HL-60 (cell line): Measurements from ENCODE around the gene LINC01488.

Experiments
- DNase-seq, 2 experiments: peaks; one replicate each; pipeline ENCODE4 v3.0.0-alpha.2; 2010 to 2020; ENCODE audit warnings: low read depth in 1 of 2, low spot score in 1 of 2
- H3K27ac ChIP-seq: fragments of 250-450 bp; sonication (Bioruptor Pico); replicated peaks from 2 replicates; pipeline ENCODE4 v1.5.1; 2020; ENCODE audit warnings: mild to moderate bottlenecking, moderate library complexity
- H3K27me3 ChIP-seq: fragments of 250-450 bp; sonication (Bioruptor Pico); 2 replicates; pipeline ENCODE4 v1.5.1; 2021; ENCODE audit warnings: mild to moderate bottlenecking, moderate library complexity; ENCODE audit not compliant: insufficient read depth, poor library complexity, severe bottlenecking
- H3K4me3 ChIP-seq: replicated peaks from 2 replicates; pipeline ENCODE4 v1.5.1; 2011; ENCODE audit warnings: mild to moderate bottlenecking, control low read depth, low read length; ENCODE audit not compliant: insufficient read depth
- CTCF ChIP-seq: IDR thresholded peaks from one replicate; pipeline ENCODE4 v1.5.1; 2011; ENCODE audit warnings: low read length, control low read depth, inconsistent platforms; ENCODE audit not compliant: insufficient read depth
- GABPA ChIP-seq: IDR thresholded peaks from 2 replicates; pipeline ENCODE4 v1.6.1; 2012; ENCODE audit warnings: low read depth
- POLR2AphosphoS5 ChIP-seq: IDR thresholded peaks from 2 replicates; pipeline ENCODE4 v1.6.1; 2012; ENCODE audit warnings: low read depth
- REST ChIP-seq: IDR thresholded peaks from 2 replicates; pipeline ENCODE4 v1.6.1; 2012; ENCODE audit warnings: low read depth; ENCODE audit not compliant: insufficient replicate concordance
- SPI1 ChIP-seq: IDR thresholded peaks from 2 replicates; pipeline ENCODE4 v1.6.1; 2012; ENCODE audit warnings: low read depth, mild to moderate bottlenecking, borderline replicate concordance

Gene LINC01488

GRCh38 chr11:69437876-69438205 lies 43.6 kb upstream of the LINC01488 start:
- H3K4me3 ChIP-seq = no peak overlapping the region
- H3K27ac ChIP-seq = no peak overlapping the region
- no peak for TF ChIP-seq POLR2AphosphoS5
- TF ChIP-seq CTCF = no peak
- no peak for TF ChIP-seq GABPA
- no peak for TF ChIP-seq SPI1
- no peak for TF ChIP-seq REST
- H3K27me3 ChIP-seq = no peaks in the 10 kb centered on the region
- DNase-seq = no peak

GRCh38 chr11:69438286-69438920 lies 43.1 kb upstream of the LINC01488 start:
- H3K27ac ChIP-seq = no peak overlapping the region
- no peak for TF ChIP-seq CTCF
- TF ChIP-seq GABPA = no peak

GRCh38 chr11:69439127-69439526 lies 42.3 kb upstream of the LINC01488 start:
- TF ChIP-seq POLR2AphosphoS5 = no peak
- no peak for TF ChIP-seq SPI1
- no peak for TF ChIP-seq REST
- TF ChIP-seq GABPA = no peak
- Histone ChIP-seq H3K4me3 (no peak overlapping the region), H3K27ac (no peak overlapping the region), H3K27me3 (no peaks in the 10 kb centered on the region)
- no peak for DNase-seq

More at GRCh38 chr11:69438286-69438920, 43.1 kb upstream of the LINC01488 start:
- no peaks in the 10 kb centered on the region for H3K27me3 ChIP-seq
- no peak for DNase-seq
- H3K4me3 ChIP-seq = no peak overlapping the region

- TF ChIP-seq POLR2AphosphoS5 (no peak), SPI1 (no peak), REST (no peak), CTCF (no peak), GABPA (no peak)
- no peaks in the 10 kb centered on the region for H3K27me3 ChIP-seq
- DNase-seq = no peak
- H3K27ac ChIP-seq = no peak overlapping the region
- no peak overlapping the region for H3K4me3 ChIP-seq
These were observed 41.6 kb upstream of the LINC01488 start for GRCh38 chr11:69439651-69440464.
